Ramos (cell line): ENCODE results near the gene MAB21L4.

Experiments
- in situ Hi-C: fragments of 300-500 bp; cut with MboI; formaldehyde crosslinking; loops from one replicate; pipeline ENCODE4 v1.14.3; 2022; ENCODE audit warnings: low sequenced_read_pairs; ENCODE audit not compliant: unreplicated experiment

Gene MAB21L4

GRCh38 chr2:240895656-240896388 is at the start of gene MAB21L4:
MAB21L4 (minus strand) TSS chr2:240896156; CDS start chr2:240895997, 159 bp downstream.
- in situ Hi-C loops, result no loop called here

GRCh38 chr2:240936106-240936505 is 40.1 kb upstream of the MAB21L4 start:
- in situ Hi-C loops, result no loop called here

- in situ Hi-C loops, result no loop called here
Measured at GRCh38 chr2:240935103-240935876, 39.3 kb upstream of the MAB21L4 start.

- in situ Hi-C loops, result no loop called here
Measured at GRCh38 chr2:240934701-240935102, 38.7 kb upstream of the MAB21L4 start.

- in situ Hi-C loops, result no loop called here
Measured at GRCh38 chr2:240933966-240934700, 38.2 kb upstream of the MAB21L4 start.

GRCh38 chr2:240933048-240933965 is 37.4 kb upstream of the MAB21L4 start:
- in situ Hi-C loops, result no loop called here

- in situ Hi-C loops, result no loop called here
Measured at GRCh38 chr2:240932724-240933047, 36.7 kb upstream of the MAB21L4 start.

GRCh38 chr2:240932001-240932723 is 36.2 kb upstream of the MAB21L4 start:
- in situ Hi-C loops, result no loop called here

- in situ Hi-C loops, result no loop called here
Measured at GRCh38 chr2:240931319-240931949, 35.5 kb upstream of the MAB21L4 start.

- in situ Hi-C loops, result no loop called here
Measured at GRCh38 chr2:240930631-240931318, 34.8 kb upstream of the MAB21L4 start.

- in situ Hi-C loops, result no loop called here
Measured at GRCh38 chr2:240930096-240930630, 34.2 kb upstream of the MAB21L4 start.

- in situ Hi-C loops, result no loop called here
Measured at GRCh38 chr2:240929364-240930095, 33.6 kb upstream of the MAB21L4 start.

GRCh38 chr2:240928476-240929363 is 32.8 kb upstream of the MAB21L4 start:
- in situ Hi-C loops, result no loop called here

- in situ Hi-C loops, result no loop called here
Measured at GRCh38 chr2:240927390-240927781, 31.4 kb upstream of the MAB21L4 start.

- in situ Hi-C loops, result no loop called here
Measured at GRCh38 chr2:240926516-240927389, 30.8 kb upstream of the MAB21L4 start.
